Activated B cell treated with CpG ODN at 0.5 μM for 24 hours (primary cell): ENCODE data around the gene RAB11FIP4. TPM values are rescaled to one million over a fixed set of nuclear protein-coding genes. Genes with fewer than 3 reads are reported as not detected.

Experiments used
- ATAC-seq: fragments of 200-7000 bp; cut with Tn5 transposase; one replicate; pipeline ENCODE4 v1.10.0; 2021; ENCODE audit warnings: low read depth, mild to moderate bottlenecking, moderate library complexity
- CTCF ChIA-PET: fragments of 350-600 bp; sonication (Branson Sonifier 250); formaldehyde crosslinking; loops from one replicate; lab custom pipeline; 2021; ENCODE audit warnings: antibody characterized with exemption; lab: Charles Lee
- POLR2A ChIA-PET: fragments of 350-600 bp; sonication (Branson Sonifier 250); formaldehyde crosslinking; loops from one replicate; lab custom pipeline; 2021; ENCODE audit warnings: antibody characterized with exemption; lab: Charles Lee
- DNase-seq: peaks from one replicate; pipeline ENCODE4 v3.0.0; 2022
- H3K27ac Mint-ChIP-seq: one replicate; pipeline ENCODE4 v1.8.0; 2020; ENCODE audit warnings: mixed read lengths
- H3K27me3 Mint-ChIP-seq: one replicate; pipeline ENCODE4 v1.8.0; 2021; ENCODE audit warnings: mixed read lengths
- H3K36me3 Mint-ChIP-seq: one replicate; pipeline ENCODE4 v1.8.0; 2021; ENCODE audit warnings: low read depth, mixed read lengths
- H3K4me1 Mint-ChIP-seq: one replicate; pipeline ENCODE4 v1.8.0; 2021; ENCODE audit warnings: mixed read lengths
- H3K4me3 Mint-ChIP-seq: one replicate; pipeline ENCODE4 v1.8.0; 2020; ENCODE audit warnings: mild to moderate bottlenecking, mixed read lengths
- H3K9me3 Mint-ChIP-seq: one replicate; pipeline ENCODE4 v1.8.0; 2020; ENCODE audit warnings: mixed read lengths
- intact Hi-C: fragments of 100-400 bp; cut with micrococcal nuclease; formaldehyde crosslinking; loops from one replicate; pipeline ENCODE4 v1.15.1; 2024
- total RNA-seq: library from RNA; stranded (reverse); gene quantifications from 2 replicates; pipeline ENCODE4 v1.2.3, GENCODE V29; 2022
- TF ChIP-seq, protein P1 (sequence below): fragments of 200-600 bp; IDR thresholded peaks from one replicate; pipeline ENCODE4 v1.8.0; 2022; ENCODE audit warnings: antibody characterized with exemption, mild to moderate bottlenecking

Gene RAB11FIP4
- total RNA-seq, 1 donor from 2014 or later: 43.2 TPM

- DNase-seq: no peak
- H3K36me3 Mint-ChIP-seq: no peaks in the 10 kb centered on the region
- H3K27ac Mint-ChIP-seq: peak overlapping the region; percentile 87
- H3K9me3 Mint-ChIP-seq: no peaks in the 10 kb centered on the region
- ChIA-PET POLR2A (interaction anchor here (0.5 to 10.1 kb wide), 14 partner anchors 12 to 651 kb away, joined by 3 to 207 read pairs (median 4); partner anchors contain the start of gene EVI2A), CTCF (interaction anchor here (1.1 to 2.5 kb wide), 9 partner anchors 21 to 355 kb away, joined by 3 to 15 read pairs (median 7); no protein-coding TSS in a partner anchor)
- peaks cover 47% of the 10 kb centered on the region for H3K4me1 Mint-ChIP-seq
- TF ChIP-seq, protein P1, sequence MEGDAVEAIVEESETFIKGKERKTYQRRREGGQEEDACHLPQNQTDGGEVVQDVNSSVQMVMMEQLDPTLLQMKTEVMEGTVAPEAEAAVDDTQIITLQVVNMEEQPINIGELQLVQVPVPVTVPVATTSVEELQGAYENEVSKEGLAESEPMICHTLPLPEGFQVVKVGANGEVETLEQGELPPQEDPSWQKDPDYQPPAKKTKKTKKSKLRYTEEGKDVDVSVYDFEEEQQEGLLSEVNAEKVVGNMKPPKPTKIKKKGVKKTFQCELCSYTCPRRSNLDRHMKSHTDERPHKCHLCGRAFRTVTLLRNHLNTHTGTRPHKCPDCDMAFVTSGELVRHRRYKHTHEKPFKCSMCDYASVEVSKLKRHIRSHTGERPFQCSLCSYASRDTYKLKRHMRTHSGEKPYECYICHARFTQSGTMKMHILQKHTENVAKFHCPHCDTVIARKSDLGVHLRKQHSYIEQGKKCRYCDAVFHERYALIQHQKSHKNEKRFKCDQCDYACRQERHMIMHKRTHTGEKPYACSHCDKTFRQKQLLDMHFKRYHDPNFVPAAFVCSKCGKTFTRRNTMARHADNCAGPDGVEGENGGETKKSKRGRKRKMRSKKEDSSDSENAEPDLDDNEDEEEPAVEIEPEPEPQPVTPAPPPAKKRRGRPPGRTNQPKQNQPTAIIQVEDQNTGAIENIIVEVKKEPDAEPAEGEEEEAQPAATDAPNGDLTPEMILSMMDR: no peak
- intact Hi-C loops: loop anchor here (1.0 to 5.0 kb wide), 2 partner anchors 22 to 35 kb away; no protein-coding TSS in a partner anchor
- no peaks in the 10 kb centered on the region for H3K27me3 Mint-ChIP-seq
- no peak for ATAC-seq
- peak overlapping the region; percentile 89 for H3K4me3 Mint-ChIP-seq
These were observed 95.7 kb downstream of the RAB11FIP4 start for GRCh38 chr17:31487063-31487647.

DNA sequence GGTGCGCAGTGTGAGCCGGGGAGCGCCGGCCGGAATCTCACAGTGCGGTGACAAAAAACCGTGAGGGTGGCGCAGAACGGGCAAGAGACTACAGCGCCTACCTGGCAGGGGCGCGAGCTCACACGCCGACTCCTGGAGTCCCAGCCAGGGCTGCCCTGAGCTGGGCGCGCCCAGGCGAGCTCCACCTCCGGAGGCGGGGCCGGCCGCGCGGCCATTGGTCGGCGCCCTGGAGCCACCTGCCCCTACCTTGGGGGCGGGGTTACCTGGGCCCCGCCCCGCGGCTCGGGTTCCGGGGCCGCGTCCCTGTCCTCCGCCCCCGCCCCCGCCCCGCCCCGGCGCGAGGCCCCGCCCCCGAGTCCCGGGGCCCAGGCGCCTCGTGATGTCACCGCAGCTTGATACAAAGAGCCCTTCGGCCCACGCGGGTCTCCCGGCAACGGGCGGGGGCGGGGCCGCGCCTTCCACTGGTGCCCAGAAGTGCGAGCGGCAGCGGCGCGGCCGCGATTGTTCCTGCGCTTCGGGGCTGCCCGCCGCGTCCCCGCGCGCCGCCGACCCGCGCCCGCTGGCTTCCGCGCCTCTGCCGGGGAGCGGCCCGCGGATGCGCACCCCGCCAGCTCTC lies 96.3 kb downstream of the RAB11FIP4 start:
- no peaks in the 10 kb centered on the region for H3K36me3 Mint-ChIP-seq
- peaks cover 53% of the 10 kb centered on the region for H3K4me1 Mint-ChIP-seq
- POLR2A ChIA-PET: interaction anchor here (0.5 to 10.1 kb wide), 16 partner anchors 11 to 909 kb away, joined by 3 to 207 read pairs (median 4); partner anchors contain the start of gene EVI2A
- H3K4me3 Mint-ChIP-seq: peak overlapping the region; percentile 89
- TF ChIP-seq, protein P1: no peak
- ATAC-seq (peak; percentile 85), DNase-seq (peak; percentile 89)
- no peaks in the 10 kb centered on the region for H3K27me3 Mint-ChIP-seq
- CTCF ChIA-PET: interaction anchor here (0.5 to 2.5 kb wide), 11 partner anchors 11 to 354 kb away, joined by 3 to 15 read pairs (median 6); no protein-coding TSS in a partner anchor
- H3K9me3 Mint-ChIP-seq: no peaks in the 10 kb centered on the region
- H3K27ac Mint-ChIP-seq: peak overlapping the region; percentile 87
- intact Hi-C loops: loop anchor here (1.0 to 5.0 kb wide), 4 partner anchors 22 to 178 kb away; no protein-coding TSS in a partner anchor

- H3K4me3 Mint-ChIP-seq: peak overlapping the region; percentile 87
- H3K27me3 Mint-ChIP-seq: no peaks in the 10 kb centered on the region
- intact Hi-C loops: loop anchor here (1.0 to 5.0 kb wide), 3 partner anchors 36 to 179 kb away; no protein-coding TSS in a partner anchor
- no peak for DNase-seq
- no peaks in the 10 kb centered on the region for H3K36me3 Mint-ChIP-seq
- peak overlapping the region; percentile 97 for H3K27ac Mint-ChIP-seq
- H3K4me1 Mint-ChIP-seq: peaks cover 60% of the 10 kb centered on the region
- H3K9me3 Mint-ChIP-seq: no peaks in the 10 kb centered on the region
- peak; percentile 0 for ATAC-seq
- POLR2A ChIA-PET: interaction anchor here (0.6 to 10.1 kb wide), 17 partner anchors 10 to 909 kb away, joined by 3 to 207 read pairs (median 5); no protein-coding TSS in a partner anchor
- TF ChIP-seq, protein P1: no peak
- CTCF ChIA-PET: interaction anchor here (0.5 to 2.5 kb wide), 13 partner anchors 10 to 354 kb away, joined by 3 to 15 read pairs (median 6); no protein-coding TSS in a partner anchor
These were observed 96.9 kb downstream of the RAB11FIP4 start for GRCh38 chr17:31488264-31488981.

- intact Hi-C loops: loop anchor here (1.0 to 5.0 kb wide), 3 partner anchors 36 to 180 kb away; no protein-coding TSS in a partner anchor
- Mint-ChIP-seq H3K4me1 (peaks cover 65% of the 10 kb centered on the region), H3K4me3 (peak overlapping the region; percentile 87), H3K9me3 (no peaks in the 10 kb centered on the region), H3K27ac (peak overlapping the region; percentile 97), H3K27me3 (no peaks in the 10 kb centered on the region), H3K36me3 (no peaks in the 10 kb centered on the region)
- DNase-seq: no peak
- ChIA-PET CTCF (interaction anchor here (0.8 to 2.0 kb wide), 5 partner anchors 20 to 47 kb away, joined by 4 to 13 read pairs (median 5); no protein-coding TSS in a partner anchor), POLR2A (interaction anchor here (0.8 to 10.1 kb wide), 8 partner anchors 10 to 178 kb away, joined by 3 to 207 read pairs (median 5); no protein-coding TSS in a partner anchor)
- TF ChIP-seq, protein P1: no peak
- ATAC-seq: no peak
These were observed 97.5 kb downstream of the RAB11FIP4 start for GRCh38 chr17:31488982-31489294.
